HG03025 (cell line): ENCODE measurements around the gene RAB32.
"Not testable (repeated sequence)": the region's sequence is repeated elsewhere in the genome, so short reads cannot be mapped to it uniquely, and the experiment has no call there.

Source experiments
- ATAC-seq: cut with Tn5 transposase; IDR thresholded peaks from one replicate; pipeline ENCODE4 v1.9.1; 2021; ENCODE audit warnings: mild to moderate bottlenecking, moderate library complexity; ENCODE audit not compliant: unreplicated experiment, low FRiP score

The RAB32 gene

GRCh38 chr6:146543211-146543939 is at the start of gene RAB32:
RAB32 (plus strand) TSS chr6:146543833; CDS start chr6:146543872, 39 bp downstream.
- peak; percentile 58 for ATAC-seq

GRCh38 chr6:146498309-146498708 is 45.3 kb upstream of the RAB32 start:
- ATAC-seq, result no peak

- ATAC-seq, result no peak
These were observed 40.5 kb upstream of the RAB32 start for GRCh38 chr6:146503096-146503495.

- ATAC-seq, result no peak
These were observed 28.4 kb upstream of the RAB32 start for GRCh38 chr6:146515212-146515611.

- no peak for ATAC-seq
These were observed 17.4 kb upstream of the RAB32 start for GRCh38 chr6:146526192-146526591.

- ATAC-seq, result no peak
These were observed 10.9 kb upstream of the RAB32 start for GRCh38 chr6:146532702-146533101.

GRCh38 chr6:146542881-146543210 is 787 bp upstream of the RAB32 start:
- no peak for ATAC-seq

GRCh38 chr6:146543940-146544615 is 445 bp downstream of the RAB32 start:
- ATAC-seq, result peak; percentile 3

GRCh38 chr6:146544616-146545182 is 1.1 kb downstream of the RAB32 start:
- ATAC-seq, result no peak

- no peak for ATAC-seq
These were observed 1.9 kb downstream of the RAB32 start for GRCh38 chr6:146545581-146545980.

GRCh38 chr6:146546443-146547043 is 2.9 kb downstream of the RAB32 start:
- ATAC-seq, result no peak

GRCh38 chr6:146547889-146548288 is 4.3 kb downstream of the RAB32 start:
- ATAC-seq, result no peak

GRCh38 chr6:146548898-146549374 is 5.3 kb downstream of the RAB32 start:
- ATAC-seq, result no peak

GRCh38 chr6:146550911-146551310 is 7.3 kb downstream of the RAB32 start:
- no peak for ATAC-seq

GRCh38 chr6:146551545-146551944 is 7.9 kb downstream of the RAB32 start:
- ATAC-seq, result no peak

GRCh38 chr6:146553377-146554135 is 9.9 kb downstream of the RAB32 start:
- no peak for ATAC-seq

- ATAC-seq, result no peak
These were observed 17.0 kb downstream of the RAB32 start for GRCh38 chr6:146560607-146561006.

- not testable (repeated sequence) for ATAC-seq
These were observed 23.0 kb downstream of the RAB32 start for GRCh38 chr6:146566661-146567060.

- ATAC-seq, result not testable (repeated sequence)
These were observed 25.0 kb downstream of the RAB32 start for GRCh38 chr6:146568619-146569018.

GRCh38 chr6:146574211-146574610 is 30.6 kb downstream of the RAB32 start:
- no peak for ATAC-seq

GRCh38 chr6:146578054-146578453 is 34.4 kb downstream of the RAB32 start:
- ATAC-seq, result no peak
